IPS-11a (cell line): ENCODE results near the gene SAC3D1.
A peak's percentile ranks its signal among the peaks of the same experiment; 100 is the strongest.

ENCODE experiments used
- H3K4me3 ChIP-seq: one replicate; pipeline ENCODE4 v1.5.1; 2013; ENCODE audit warnings: low read depth, low read length, control low read depth

The SAC3D1 gene

DNA sequence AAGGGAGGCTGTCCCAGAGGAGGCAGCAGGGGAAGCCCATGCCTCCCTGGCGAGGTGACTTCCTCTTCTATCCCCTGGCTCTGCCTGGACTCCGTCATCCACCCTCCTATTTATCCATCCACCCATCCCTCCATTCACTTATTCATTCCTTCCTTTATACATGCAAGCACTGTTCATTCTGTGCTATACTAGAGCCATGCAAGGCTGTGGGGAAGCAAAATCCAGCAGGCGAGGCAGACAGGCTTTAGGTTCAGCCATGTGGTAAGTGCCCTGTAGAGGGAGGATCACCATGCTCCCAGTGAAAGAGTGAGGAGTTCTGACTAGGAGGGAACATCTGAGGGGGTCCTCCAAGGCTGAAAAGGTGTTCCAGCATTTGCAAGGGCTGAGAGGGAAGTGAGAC is 18.5 kb downstream of the SAC3D1 start:
- no peak overlapping the region for H3K4me3 ChIP-seq

DNA sequence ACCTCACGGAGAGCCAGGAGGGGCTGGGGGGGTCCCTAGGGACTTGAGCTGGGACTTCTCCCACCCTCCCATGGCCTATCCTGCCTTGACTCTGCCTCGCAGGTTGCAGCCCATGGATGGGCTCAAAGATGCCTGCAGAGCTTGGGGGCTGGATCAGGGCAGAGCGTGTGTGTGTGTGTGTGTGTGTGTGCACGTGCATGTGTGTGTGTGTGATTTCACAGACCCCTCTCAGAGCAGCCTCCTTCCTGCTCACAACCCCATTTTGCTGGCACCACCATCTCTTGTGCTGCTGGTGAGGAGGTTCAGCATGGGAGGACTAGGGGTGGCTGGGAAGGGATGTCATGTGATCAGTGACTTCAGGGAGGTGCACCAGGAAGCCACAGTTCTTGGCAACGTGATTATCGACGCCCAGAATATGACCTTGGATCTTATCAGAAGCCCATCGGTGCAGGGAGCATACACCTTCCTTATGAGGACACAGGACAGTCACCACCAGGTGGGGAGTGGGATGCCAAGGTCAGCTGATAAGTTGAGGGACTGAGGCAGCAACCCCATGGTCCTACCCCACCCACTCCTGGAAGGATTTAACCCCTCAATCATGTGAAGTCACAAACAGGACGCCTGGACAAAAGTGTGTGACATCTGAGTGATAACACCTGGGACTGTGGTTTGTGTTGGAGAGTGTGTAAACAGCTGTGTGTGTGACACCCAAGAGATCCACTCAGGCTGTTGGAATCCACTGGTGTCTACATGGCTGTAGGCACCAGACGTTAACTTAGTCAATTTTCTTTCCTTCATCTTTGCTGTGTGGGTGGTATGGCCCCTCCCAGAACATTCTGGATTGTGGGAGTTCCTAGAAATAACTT is 19.2 kb downstream of the SAC3D1 start:
- no peak overlapping the region for H3K4me3 ChIP-seq

DNA sequence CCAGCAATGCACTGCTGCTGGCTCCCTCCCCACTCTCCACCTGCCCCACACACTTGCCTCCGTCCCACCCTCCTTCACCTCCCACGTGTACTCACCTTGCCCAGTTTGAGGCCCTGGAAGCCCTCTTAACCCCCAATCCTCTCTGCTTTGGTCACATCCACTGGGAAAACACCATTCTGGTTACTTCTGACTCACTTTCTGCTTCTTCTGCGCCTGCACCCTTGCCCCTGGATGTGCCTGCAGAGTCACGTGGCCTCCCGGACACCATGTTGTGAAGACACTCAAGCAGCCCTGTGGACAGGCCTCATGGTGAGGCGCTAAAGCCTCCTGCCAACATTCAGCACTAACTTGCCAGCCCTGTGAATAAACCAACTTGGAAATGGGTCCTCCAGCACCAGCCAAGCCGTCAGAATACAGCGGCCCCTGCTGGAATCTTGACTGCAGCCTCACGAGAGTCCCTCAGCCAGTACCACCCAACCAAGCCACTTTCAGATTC is 20.0 kb downstream of the SAC3D1 start:
- H3K4me3 ChIP-seq = no peak overlapping the region

- no peak overlapping the region for H3K4me3 ChIP-seq
These were observed 22.5 kb downstream of the SAC3D1 start for GRCh38 chr11:65063532-65063931.

DNA sequence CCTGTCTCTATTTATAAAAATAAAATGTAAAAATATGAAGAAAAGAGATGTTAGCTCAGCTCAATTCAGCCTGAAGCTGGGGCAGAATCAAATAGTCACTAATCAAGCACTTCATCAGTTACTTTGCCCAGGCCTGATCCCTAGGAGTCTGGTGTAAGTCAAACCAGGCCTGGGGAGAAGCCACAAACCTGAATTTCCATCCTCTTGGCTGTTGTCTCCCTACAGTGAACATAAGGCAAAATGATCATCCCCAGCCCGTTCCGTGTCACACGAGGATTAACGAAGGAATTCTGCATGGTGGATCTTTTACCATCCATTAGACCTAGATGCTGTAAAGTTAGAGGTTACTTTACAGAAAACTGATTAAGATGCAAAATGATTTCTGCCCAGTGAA is 23.8 kb downstream of the SAC3D1 start:
- H3K4me3 ChIP-seq = no peak overlapping the region

- no peak overlapping the region for H3K4me3 ChIP-seq
These were observed 24.8 kb downstream of the SAC3D1 start for GRCh38 chr11:65065851-65066250.

GRCh38 chr11:65066315-65066714 is 25.3 kb downstream of the SAC3D1 start:
- no peak overlapping the region for H3K4me3 ChIP-seq

DNA sequence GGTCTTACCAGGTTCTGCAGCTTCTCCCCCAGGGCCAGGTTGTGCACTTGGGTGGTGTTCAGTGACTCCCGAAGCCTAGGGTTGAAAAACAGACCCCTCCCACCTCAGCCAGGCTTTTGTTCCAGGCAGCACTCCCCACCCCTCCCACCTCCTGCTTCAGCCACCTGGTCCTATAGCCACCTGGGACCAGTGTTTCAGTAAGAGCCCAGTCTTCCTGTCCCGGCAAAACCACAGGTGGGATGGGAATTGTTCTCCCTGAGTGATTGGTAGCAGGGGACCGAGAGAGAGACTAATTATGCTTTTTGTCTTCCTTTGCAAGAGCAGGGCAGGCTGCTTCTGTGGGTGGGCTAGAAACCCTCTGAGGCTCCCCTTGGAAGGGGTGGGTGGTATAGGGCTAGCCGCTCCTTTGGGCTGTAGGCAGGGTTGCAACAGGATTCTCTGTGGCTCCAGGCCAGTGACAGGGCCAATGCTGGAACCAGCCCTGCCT is 25.8 kb downstream of the SAC3D1 start:
- H3K4me3 ChIP-seq = no peak overlapping the region

GRCh38 chr11:65067446-65067845 is 26.4 kb downstream of the SAC3D1 start:
- H3K4me3 ChIP-seq = no peak overlapping the region

GRCh38 chr11:65069217-65069616 is 28.2 kb downstream of the SAC3D1 start:
- H3K4me3 ChIP-seq = no peak overlapping the region

DNA sequence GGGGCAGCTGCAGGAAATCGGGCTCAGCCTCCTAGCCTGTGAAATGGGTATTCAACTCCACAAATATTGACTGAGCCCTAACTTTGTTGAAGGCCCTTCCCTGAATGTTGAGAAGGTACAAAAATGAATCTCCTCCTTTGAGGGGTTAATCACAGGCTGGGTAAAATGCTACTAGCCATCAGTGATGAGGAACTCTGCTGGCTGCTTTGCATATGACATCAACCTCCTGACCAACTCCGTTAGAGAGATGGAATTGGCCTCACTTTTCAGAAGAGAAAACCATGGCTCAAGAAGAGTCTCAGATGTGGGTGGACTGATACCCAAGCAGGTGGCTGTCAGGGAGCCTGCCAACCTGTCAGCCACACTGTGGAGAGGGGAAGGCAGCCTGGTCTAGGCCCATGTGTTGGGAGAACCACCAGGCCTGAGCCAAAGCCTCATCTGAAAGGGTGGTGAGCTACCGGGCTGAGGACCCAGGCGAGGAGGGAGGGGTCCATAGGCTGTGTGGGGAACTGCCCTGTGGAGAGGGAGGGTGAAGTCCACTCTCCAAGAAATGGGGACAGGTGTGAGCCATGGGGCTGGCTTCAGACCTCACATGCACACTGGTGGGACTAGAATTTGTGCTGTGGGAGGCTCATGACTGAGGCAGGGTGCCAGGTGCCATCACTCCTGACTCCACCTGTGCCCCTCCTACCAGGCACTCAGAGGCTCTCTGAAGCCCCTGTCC is 31.1 kb downstream of the SAC3D1 start:
- H3K4me3 ChIP-seq = no peak overlapping the region

DNA sequence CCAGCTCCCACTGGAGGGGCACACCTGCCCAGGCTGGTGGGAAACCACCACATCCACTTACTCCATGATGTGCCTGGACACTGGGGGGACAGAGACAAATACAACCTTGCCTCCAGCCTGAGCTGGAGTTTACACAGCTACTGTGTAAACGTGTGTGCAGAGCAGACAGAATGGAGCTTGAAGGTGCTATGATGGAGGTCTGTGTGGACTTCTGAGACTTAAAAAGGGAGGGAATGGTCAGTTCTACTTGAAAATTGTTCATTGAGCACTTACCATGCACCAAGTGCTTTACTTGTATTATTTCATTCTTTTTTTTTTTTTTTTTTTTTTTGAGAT is 31.6 kb downstream of the SAC3D1 start:
- H3K4me3 ChIP-seq = no peak overlapping the region

- no peak overlapping the region for H3K4me3 ChIP-seq
These were observed 36.4 kb downstream of the SAC3D1 start for GRCh38 chr11:65077451-65077850.

GRCh38 chr11:65078151-65078550 is 37.1 kb downstream of the SAC3D1 start:
- H3K4me3 ChIP-seq = no peak overlapping the region

GRCh38 chr11:65078786-65079342 is 37.9 kb downstream of the SAC3D1 start:
- H3K4me3 ChIP-seq = no peak overlapping the region

DNA sequence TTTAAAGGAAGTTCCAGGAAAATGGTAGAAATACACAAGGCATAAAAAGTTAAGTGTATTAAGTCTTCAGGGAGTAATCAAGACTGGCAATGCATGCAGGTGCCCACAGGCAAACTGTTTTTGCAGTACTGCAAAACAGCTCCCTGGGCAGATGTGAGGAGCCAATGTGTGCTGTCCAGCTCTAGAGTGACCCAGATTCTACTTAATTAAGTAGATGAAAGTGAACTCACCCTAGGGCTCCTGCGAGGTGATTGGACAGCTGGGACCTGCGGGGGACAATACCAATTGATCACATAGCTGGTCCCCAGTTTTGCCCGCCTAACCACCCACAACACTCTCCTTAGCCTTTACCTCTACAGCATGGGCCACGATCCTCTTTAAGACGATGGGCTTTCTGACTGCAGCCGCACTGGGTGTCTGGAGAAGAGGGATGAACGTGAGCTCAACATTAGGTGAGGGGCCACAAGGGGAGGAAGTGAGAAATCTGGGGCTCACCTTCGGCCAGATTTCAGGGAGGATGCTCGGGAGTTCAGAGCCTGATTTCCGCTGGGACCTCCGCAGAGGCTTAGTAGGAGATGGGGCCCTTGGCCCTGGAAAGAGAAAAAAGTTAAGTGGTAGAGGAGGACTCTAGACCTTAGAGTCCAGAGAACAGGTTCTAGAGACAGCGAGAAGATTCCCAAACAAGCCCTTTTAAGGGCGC is 42.3 kb downstream of the SAC3D1 start:
- H3K4me3 ChIP-seq = peak overlapping the region; percentile 91

DNA sequence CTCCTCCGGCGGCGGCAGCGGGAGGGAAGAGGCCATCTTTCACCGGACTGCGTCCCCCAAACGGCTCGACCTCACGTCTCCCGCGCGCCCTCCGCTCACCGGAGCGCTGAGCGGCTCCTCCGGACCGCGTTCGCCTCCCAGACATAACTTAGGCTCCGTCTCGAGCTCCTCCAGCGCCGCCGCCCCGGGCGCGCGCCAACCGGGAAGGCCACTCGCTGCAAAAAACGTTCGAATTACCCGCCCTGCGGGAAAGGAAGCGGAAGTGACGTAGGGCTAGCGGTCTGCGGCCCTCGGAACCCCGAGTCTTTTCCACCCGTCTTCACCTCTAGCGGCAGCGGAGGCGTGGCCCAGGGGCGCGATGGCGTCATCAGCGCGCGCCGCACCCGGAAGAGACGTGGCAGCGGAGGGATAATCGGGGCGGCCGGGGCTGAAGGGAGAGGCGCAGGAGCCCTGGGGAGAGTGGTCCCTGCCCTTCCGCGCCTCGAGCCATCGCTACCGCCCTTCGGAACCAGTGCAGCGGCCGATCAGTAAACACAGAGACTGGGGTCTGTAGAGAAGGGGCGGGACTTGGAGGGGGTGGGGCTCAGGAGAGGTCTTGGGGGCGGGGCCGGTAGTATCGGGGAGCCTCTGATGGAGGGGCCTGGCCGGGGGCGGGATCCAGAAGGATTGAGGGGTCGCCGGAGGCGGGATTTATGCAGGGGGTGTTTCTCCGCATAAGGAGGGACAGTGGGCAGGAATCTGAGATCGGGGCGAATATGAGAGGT is 43.0 kb downstream of the SAC3D1 start, which contains the start of the genes CDCA5 and ZFPL1:
Gene CDCA5 (minus strand): TSS at position 207 of the 764 bp plus-strand sequence. CDS start 62 bp downstream, at position 145.
Gene ZFPL1 (plus strand): TSS at position 389 of the 764 bp plus-strand sequence. CDS start 477 bp downstream, outside the sequence.
- peak within 1 kb of the TSS; percentile 91 for H3K4me3 ChIP-seq

- H3K4me3 ChIP-seq = peak overlapping the region; percentile 91
These were observed 43.8 kb downstream of the SAC3D1 start for GRCh38 chr11:65084598-65085375.

- no peak overlapping the region for H3K4me3 ChIP-seq
These were observed 44.4 kb downstream of the SAC3D1 start for GRCh38 chr11:65085446-65085845.
